GM21515 (cell line): ENCODE measurements around the gene BCAP29.
"Not testable (repeated sequence)": the region's sequence is repeated elsewhere in the genome, so short reads cannot be mapped to it uniquely, and the experiment has no call there.

ENCODE experiments used
- ATAC-seq: cut with Tn5 transposase; IDR thresholded peaks from one replicate; pipeline ENCODE4 v1.9.1; 2021; ENCODE audit not compliant: unreplicated experiment

The BCAP29 gene

DNA sequence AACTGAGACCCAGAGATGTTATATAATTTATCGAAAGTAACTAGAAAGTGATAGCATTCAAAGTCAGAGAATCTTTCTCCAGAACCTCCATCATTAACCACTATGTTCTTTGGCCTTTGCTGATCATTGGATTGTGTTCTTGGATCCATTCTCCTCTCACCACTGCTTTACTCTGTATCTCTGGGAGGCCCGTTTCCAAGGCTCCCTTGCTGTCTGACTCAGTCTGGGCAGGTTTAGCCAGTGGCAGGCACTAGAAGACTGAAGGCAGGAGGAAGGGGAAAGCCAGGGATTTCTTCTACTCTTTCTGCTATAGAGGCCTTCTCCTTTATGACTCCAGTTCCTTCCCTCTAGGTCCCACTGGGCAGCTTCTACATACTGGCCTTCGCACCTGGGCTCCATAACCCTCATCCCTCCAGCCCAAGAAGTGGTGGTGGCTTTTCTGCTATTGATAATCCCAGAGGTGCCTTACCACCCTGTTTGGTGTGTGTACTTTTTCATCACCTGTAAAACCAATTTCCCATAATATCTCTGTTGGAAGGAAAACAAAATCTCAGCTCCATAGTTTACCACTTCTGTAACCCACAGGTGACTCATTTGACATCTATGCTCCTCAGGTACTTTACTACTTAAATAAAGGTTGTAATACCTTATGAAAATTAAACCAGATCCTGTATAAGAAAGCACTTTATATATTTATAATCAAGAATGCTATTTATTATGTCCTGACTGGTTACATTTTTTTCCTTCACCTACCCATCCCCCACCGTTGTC, 36.0 kb downstream of the BCAP29 start:
- ATAC-seq: no peak

GRCh38 chr7:107622429-107622828, 42.4 kb downstream of the BCAP29 start:
- no peak for ATAC-seq

- ATAC-seq: no peak
Observed at GRCh38 chr7:107622894-107623293, 42.8 kb downstream of the BCAP29 start.

DNA sequence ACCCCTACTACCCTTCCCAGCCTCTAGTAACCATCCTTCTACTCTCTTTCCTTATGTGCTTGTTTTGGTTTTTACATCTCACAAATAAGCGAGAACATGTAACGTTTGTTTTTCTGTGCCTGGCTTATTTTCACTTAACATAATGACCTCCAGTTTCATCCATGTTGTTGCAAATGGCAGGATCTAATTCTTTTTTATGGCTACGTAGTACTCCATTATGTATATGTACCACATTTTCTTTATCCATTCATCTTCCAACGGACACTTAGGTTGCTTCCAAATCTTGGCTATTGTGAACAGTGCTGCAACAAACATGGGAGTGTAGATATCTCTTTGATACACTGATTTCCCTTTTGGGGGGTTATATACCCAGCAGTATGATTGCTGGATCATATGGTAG, 47.0 kb downstream of the BCAP29 start:
- ATAC-seq: no peak

- ATAC-seq: no peak
Observed at GRCh38 chr7:107628461-107629064, 48.5 kb downstream of the BCAP29 start.

DNA sequence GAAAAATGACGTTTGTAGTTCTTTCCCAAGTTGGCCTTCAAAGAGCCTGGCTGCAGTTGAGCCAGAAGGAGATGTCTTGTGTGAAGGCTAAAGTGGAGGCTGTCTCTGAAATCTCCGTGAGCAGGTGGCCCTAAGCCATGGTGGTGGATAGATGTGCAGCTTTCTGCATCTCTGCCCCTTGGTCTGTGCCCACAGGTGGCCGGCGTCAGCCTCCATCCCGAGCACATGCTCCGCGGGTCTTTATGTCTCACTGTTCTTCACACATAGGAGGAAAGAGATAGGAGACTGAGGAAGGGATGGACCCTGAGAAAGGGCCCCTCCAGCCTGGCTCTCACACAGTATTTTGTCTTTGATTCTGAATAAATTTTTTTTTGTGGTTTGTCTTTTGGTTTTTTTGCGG, 50.3 kb downstream of the BCAP29 start:
- no peak for ATAC-seq

GRCh38 chr7:107631588-107632491, 51.8 kb downstream of the BCAP29 start:
- ATAC-seq: no peak

DNA sequence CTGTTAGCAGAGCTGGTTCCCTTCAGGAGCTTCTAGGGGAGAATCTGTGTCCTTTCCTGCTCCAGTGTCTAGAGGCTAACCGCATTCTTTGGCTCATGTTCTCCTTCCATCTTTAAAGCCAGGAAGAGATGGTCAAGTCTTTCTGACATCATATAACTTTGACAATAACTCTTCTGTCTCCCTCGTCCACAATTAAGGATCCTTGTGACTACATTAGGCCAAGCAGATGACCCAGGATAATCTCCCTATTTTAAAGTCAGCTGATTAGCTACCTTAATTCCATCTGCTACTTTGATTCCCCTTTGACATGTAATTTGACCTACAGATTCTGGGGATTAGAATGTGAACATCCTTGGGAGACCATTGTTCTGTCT, 52.4 kb downstream of the BCAP29 start:
- no peak for ATAC-seq

DNA sequence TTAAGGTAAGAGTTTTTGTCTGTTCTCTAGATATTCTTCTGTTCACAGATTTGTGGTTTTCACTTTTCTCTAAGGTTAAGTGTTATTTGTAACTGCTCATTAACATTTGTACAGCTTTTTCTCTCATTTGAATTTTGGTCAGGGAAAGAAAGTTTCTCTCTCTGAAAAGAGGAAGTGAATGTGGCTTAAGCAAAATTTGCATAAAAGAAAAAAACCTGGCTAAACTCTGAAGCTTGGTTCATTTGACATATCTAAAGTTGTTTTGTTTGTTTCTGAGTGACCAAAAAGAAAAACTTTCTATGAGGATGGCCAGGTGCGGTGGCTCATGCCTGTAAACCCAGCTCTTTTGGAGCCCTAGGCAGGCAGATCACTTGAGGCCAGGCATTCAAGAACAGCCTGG, 58.5 kb downstream of the BCAP29 start:
- peak; percentile 89 for ATAC-seq

DNA sequence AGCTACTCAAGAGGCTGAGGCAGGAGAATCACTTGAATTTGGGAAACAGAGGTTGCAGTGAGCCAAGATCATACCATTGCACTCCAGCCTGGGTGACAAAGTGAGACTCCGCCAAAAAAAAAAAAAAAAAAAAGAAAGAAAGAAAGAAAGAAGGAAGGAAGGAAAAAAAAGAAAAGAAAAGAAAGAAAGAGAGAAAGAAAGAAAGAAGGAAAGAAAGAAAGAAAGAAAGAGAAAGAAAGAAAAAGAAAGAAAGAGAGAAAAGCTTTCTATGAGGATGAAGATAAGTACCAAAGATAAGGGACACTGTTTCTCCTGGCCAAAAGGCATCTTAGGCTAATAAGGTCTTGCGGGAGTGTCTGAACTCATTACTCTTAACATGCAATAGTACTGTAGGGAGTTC, 59.0 kb downstream of the BCAP29 start:
- ATAC-seq: not testable (repeated sequence)

- no peak for ATAC-seq
Observed at GRCh38 chr7:107641676-107642075, 61.6 kb downstream of the BCAP29 start.

DNA sequence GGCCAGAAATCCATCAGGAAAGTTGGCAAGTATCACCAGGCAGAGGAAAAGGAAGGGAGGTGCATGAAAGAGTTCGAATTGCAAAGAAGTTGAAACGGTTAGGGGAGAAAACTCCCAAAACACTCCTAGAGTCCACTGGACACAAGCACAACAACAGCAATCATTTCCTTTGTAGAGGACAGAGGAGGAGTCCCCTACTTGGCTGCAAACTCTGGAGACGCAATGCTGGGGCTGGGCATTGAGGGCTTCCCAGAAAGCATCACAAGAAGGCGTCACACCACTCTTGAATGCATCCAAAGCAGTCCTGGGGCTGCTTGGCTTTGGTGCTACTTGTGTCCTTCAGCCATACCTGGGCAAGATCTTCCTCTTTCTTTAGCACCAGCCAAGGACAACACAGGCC, 62.5 kb downstream of the BCAP29 start:
- no peak for ATAC-seq

- ATAC-seq: no peak
Observed at GRCh38 chr7:107643407-107643806, 63.4 kb downstream of the BCAP29 start.

DNA sequence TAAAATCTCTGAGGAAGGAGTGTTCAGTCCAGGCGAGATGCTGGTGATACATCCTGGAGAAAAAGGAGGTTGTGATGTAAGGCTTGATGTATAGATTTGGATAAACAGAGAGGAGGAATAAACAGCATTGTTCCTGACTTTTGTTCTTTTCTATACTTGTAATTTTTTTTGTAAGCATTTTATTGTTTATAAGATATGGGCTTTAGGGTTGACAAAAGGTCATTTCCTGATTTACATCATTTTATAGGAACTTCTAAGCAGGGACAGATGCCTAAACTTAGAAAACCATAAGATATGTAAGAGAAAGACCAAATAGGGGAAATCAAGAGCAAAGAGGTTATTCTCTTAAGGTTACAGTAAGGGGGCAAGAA, 63.9 kb downstream of the BCAP29 start:
- no peak for ATAC-seq

DNA sequence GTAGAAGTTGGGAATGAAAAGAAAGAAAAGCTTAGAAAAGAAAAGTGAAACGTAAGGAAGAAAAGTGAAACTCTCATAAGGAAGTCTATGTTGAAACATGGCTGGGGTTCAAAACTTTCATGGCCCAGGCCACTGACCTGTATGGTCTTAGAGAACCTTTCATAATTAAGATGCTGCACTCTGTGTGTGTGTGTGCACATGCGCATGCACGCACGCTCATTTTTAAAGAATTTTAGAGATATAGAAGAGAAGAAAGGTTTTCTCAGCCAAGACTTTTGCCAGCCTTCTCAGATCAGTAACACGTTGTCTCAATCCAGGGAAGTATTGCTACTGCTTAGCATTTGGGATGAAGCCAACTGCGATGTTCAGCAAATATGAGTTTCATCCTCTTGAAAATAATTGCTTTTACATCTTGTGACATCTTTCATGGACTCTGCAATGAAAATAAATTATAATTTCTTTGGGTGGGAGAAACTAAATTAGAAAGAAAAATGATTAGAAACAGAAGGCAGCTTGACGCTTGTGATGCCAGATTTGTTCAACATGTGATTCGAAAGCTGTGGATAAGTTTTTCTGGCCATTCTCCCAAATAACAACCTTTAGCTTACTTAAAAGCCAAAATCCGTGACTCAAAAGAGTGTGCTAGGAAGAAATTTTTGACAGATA, 64.4 kb downstream of the BCAP29 start:
- ATAC-seq: no peak

- no peak for ATAC-seq
Observed at GRCh38 chr7:107652642-107653041, 72.6 kb downstream of the BCAP29 start.

DNA sequence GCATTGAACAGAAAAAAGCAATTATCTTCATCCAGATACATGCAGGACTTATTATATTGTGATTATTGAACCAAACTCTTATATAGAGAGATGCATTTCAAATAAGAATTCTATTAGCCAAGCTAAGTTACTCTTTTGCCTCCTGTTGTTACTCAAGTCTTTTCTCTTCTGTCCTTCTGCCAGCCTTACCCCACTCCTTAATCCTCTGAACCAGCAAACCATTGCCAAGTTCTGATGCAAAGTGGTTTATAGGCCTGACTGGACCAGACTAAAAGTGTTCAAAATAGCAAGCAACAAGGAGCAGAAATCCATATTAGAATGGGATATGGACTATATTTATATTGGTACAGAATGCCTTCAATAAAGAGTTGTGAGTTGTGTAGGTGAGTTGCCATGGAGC, 78.4 kb downstream of the BCAP29 start:
- no peak for ATAC-seq

DNA sequence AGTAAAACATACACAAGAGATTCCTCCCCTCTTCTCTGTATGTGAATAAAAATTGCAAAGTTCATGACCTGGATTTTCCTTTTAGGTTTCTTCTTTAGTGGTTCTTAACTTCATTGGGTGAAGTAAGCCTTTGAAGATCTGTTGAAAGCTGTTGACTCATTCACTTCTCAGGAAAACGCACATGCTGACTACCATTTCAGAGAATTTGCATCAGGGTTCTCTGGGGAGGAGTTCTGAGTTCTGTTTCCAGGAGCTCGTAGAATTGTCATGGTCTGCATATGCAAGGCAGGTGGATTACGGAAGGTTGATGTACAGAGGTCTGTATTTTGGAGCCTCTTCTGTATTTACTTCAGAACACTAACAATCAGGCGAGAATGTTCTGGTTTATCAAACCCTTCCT, 79.6 kb downstream of the BCAP29 start:
- ATAC-seq: no peak

DNA sequence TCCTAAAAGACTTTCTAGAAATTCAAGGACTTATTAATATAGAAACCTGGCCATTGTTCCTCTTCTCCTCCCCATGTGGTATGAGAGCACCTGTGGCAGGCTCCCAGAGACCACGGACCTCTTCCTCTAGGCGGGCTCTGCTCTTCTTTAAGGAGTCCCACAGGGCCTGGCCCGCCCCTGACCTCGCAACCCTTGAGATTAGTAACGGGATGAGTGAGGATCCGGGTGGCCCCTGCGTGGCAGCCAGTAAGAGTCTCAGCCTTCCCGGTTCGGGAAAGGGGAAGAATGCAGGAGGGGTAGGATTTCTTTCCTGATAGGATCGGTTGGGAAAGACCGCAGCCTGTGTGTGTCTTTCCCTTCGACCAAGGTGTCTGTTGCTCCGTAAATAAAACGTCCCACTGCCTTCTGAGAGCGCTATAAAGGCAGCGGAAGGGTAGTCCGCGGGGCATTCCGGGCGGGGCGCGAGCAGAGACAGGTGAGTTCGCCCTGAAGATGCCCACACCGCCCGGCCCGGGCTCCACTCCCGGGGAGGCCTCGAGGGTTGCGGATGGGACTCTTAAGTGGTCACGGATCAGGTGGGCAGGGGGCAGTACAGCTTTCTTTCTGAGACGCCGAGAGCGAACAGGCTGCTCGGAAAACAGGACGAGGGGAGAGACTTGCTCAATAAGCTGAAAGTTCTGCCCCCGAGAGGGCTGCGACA, 80.5 kb downstream of the BCAP29 start, which contains the start of gene SLC26A4:
SLC26A4 (plus strand) TSS at position 448 of the 700 bp plus-strand sequence. CDS start 814 bp downstream, outside the sequence.
- no peak for ATAC-seq

DNA sequence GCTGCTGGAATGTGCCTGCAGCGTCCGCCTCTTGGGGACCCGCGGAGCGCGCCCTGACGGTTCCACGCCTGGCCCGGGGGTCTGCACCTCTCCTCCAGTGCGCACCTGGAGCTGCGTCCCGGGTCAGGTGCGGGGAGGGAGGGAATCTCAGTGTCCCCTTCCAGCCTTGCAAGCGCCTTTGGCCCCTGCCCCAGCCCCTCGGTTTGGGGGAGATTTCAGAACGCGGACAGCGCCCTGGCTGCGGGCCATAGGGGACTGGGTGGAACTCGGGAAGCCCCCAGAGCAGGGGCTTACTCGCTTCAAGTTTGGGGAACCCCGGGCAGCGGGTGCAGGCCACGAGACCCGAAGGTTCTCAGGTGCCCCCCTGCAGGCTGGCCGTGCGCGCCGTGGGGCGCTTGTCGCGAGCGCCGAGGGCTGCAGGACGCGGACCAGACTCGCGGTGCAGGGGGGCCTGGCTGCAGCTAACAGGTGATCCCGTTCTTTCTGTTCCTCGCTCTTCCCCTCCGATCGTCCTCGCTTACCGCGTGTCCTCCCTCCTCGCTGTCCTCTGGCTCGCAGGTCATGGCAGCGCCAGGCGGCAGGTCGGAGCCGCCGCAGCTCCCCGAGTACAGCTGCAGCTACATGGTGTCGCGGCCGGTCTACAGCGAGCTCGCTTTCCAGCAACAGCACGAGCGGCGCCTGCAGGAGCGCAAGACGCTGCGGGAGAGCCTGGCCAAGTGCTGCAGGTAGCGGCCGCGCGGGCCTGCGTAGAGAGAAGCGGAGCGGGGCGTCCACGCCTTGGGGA, 81.2 kb downstream of the BCAP29 start:
- no peak for ATAC-seq
